HL-60/S4 treated with phorbol 12-myristate 13-acetate at 8.2 ng/mL for 4 days and 3 days (cell line): ENCODE measurements around the gene CCDC83.
"Not testable (repeated sequence)": the region's sequence is repeated elsewhere in the genome, so short reads cannot be mapped to it uniquely, and the experiment has no call there.

Source experiments
- in situ Hi-C: fragments of 300-500 bp; cut with MboI; formaldehyde crosslinking; loops from 2 replicates; pipeline ENCODE4 v1.15.0; 2022; ENCODE audit warnings: low sequenced_read_pairs

CCDC83 gene

DNA sequence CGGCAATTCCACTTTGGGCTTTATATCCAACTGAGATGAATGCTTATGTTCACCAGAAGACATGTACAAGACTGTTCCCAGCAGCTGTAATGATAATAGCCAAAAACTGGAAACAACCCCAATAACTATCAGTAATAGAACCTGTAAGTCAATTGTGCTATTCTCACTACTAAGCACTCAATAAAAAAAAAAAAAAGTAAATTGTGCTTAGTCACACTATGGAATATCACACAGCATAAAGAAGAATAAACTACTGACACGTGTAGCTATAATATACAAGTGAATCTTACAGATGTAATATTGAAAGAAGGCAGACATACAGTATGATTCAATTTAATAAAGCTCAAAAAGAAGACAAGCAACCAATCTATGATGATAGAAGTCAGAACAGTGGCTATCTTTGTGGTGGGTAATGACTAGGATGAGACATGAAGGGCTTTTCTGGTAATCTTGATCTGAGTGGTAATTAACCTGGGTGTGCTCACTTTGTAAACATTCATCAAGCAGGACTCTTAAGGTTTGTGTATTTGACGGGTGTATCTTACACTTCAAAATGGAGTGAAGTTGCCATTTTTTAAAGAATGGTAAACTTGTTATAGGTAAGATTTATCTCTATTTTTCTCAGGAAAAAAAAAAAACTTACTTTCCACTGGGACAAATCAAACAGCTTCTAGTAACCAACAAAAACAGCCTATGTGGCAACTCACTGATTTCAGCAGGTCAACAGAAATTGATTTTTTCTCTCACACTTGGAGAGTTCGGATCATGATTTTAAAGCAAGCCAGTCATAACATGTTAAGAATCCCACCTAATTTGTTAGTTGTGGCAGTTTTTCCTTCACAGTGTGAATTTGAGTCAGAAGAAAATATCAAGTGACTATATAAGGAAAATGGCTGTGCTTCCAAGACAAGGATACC is 84.2 kb downstream of the CCDC83 start:
- in situ Hi-C loops, result no loop called here

DNA sequence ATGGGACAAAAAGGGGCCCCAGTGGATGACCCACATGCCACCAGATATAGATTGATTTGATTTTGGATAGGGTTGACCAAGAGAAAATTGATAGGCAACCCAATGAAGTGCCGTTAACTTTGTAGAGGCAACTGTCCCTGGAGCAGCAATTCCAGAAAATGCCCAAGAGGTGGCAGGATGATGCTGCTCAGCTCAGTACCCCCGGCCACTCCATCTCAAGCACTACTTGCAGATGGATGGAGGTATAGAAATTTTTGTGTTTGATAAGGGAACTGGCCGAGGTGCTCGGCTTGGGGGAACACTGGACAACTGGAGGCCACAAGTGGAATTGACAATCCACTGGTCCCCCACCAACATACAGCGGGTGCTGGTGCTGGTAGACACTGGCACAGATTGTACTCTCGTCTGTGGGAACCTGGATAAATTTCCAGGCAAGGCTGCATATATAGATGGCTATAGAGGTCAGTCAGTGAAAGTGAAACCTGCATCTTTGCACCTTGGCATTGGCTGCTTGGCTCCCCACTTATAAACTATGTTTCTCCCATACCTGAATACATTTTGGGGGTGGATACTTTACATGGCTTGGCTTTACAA is 86.3 kb downstream of the CCDC83 start:
- in situ Hi-C loops, result no loop called here

DNA sequence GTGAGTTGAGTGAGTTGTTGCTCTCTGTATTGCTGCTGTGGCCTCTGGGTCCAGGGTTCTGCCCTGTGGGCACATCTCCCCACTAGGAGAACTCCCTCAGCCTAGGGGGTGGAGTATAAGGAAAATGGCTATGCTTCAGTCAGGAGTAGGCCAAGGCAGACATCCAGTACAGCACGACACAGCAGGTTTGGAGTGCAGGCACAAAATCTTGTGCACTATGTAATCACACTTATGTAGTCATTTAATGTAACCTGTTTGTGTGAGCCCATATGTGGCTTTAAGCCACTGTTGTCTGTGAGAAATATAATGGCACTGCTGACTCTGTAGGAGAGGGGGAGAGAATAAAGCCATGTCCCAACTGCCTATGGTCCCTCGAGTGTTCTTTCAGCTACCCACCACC is 90.1 kb downstream of the CCDC83 start:
- in situ Hi-C loops, result no loop called here

DNA sequence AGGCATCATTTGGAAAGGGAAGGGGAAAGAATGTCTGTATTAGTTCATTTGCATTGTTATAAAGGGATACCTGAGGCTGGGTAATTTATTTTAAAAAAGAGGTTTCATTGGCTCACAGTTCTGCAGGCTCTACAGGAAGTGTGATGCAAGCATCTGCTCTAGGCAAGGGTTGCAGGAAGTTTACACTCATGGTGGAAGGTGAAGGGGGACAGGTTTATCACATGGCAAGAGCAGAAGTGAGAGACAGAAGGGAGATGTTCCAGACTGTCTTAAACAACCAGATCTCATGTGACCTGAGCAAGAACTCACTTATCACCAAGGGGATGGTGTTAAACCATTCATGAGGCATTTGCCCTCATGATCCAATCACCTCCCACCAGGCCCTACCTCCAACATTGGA is 90.6 kb downstream of the CCDC83 start:
- in situ Hi-C loops, result no loop called here

DNA sequence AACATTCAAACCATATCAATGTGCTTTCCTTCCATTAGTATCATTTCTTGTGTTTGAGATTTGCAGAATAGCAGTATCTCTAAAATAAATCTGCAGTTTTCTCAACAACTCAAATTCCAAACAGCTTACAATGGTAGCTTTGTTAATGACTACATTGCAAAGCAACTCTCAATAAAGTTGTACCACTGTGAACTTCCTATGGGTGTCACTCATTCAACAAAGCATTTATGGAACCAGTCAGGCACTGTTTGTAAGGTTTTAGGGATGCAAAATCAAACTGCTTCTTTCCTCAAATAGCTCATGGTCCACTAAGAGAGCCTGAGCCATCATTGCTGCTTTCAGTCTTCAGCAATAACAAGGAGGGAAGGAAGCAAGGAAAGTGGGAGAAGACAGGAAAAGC is 91.0 kb downstream of the CCDC83 start:
- in situ Hi-C loops, result no loop called here

DNA sequence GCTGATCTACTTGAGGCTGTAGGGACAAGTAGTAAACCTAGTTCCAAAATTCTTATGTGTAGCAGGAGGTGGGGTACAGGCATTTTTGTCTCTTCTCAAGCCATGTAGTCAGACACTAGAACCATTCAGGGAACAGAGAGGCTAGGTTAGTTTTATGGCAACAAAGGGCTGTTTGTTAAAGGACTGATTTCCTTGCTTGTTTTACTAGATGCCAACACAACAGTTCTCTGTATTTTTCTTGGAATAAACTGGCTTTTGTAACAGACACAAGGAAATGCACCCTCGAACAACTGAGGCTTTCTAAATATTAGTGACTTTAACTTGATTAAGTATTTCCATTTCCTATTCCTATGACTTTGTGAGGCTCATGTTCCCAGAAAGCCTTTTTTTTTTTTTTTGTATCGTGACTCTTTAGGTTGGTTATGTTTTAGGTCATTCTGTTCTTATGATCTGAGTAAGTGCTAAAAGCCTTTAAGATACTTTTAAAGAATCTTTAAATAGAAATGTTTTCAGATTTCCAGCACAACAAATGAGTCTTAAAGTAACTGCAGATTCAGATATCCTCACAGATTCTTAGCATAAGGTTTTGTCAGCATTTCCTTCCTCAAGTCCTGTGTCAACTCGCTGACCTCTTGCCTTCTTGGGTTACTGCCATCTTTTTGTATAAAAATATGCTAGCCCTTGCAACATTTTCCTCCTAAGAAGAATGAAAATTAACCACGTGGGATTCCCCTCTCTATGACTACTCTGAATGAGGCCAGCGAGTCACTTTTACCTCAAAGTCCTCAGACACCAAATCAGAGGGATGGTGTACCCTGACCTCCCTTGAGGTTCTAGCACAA is 92.5 kb downstream of the CCDC83 start:
- in situ Hi-C loops, result no loop called here

DNA sequence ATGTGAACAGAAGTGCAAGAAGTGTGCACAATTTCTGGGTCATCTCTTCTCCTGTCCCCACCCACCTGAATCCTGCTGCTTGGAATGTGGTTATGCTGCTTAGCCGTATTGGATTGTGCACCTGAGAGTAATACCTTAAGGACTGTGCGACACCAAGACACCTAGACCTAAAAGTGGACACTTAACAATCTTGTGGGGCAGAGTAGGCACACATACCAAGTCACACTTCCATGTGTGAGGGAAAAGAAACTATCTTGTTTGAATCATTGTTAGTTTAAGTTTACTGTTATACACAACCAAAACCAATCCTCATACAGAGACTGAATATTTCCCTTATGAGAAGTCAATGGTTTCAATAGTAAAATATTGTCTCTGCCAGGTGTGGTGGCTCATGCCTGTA is 93.7 kb downstream of the CCDC83 start:
- in situ Hi-C loops, result no loop called here

DNA sequence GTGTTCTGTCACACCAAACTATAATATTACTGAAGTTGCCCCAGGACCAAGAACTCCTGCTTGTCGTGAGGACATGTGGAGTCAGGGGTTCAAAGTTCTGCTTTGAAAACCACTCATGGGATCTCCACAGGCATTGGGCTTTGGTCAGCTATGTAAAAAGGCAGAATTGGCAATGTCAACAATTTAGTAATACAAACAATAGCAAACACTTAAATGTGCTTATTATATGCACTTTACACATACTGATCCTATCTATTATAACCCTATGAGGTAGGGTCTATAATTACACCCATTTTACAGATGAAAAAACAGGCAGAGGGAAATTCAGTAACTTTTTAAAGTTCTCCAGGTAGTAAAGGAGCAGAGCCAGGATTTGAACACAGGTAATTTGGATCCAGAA is 94.6 kb downstream of the CCDC83 start:
- in situ Hi-C loops, result no loop called here

DNA sequence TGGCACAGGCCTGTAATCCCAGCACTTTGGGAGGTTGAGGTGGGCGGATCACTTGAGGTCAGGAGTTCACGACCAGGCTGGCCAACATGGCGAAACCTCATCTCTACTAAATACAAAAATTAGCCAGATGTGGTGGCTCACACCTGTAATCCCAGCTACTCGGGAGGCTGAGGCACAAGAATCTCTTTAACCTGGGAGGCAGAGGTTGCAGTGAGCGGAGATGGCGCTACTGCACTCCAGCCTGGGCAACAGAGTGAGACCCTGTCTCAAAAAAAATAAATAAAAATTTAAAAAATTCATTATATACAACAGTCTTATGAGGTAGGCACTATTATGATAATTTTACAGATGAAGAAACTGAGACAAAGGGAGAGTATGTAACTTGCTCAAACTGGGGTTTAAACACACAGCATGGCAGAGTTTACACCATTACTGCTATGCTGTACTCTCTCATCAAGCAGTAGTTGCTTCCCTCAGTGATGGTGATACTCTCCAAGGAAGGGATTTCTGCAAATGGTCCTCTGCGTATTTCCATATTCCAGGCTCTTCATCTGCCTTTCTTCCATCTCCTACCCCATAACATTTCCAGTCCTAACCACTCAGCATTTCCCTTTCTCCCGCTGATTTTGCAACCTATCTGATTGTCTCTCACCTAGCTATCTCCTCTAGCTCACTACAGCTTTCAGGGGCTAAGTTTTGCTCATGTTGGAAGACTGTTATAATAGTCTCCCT is 95.3 kb downstream of the CCDC83 start:
- in situ Hi-C loops, result no loop called here

DNA sequence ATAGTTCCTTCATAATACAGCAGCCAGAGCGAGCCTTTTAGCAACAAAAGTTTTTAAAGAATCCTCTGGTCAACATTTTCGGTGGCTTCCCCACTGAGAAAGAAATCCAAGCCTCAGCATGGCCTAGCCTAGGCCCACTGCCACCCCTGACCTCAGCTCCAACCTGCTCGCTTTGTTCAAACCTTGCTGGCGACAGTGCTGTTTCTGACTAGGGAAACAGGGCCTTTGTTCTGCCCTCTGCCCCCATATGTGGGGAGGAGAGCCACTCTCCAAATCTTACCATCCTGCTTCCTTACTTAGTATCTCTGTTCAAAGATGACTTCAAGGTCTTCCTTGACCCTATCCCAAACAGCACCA is 95.8 kb downstream of the CCDC83 start:
- in situ Hi-C loops, result no loop called here

DNA sequence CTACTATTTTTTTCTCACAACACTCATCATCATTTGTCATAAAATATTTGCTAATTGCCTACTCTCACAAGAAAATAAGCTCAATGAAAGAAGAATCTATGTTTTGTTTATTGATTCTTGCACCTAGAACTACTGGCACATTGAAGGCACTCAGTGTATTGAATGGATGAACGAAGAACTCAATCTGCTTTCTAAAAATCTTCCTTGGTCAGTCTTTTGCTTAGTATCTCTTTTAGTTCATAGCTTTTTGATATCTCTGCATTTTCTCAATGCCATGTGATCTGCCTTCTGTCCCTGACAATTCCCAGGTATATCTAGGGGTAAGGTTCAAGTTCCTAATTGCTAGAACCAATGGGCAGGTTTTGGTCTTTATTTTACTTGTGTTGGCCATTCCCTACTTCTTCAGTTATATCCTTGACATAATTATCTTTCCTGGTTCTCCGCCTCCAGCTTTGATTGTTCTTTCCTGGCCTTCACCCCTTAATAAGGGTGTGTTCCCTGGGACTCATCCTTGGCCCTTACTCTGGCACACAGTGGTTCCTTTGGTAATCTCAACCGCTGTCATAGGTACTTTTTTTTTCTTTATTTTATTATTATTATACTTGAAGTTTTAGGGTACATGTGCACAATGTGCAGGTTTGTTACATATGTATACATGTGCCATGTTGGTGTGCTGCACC is 96.4 kb downstream of the CCDC83 start:
- in situ Hi-C loops, result no loop called here

DNA sequence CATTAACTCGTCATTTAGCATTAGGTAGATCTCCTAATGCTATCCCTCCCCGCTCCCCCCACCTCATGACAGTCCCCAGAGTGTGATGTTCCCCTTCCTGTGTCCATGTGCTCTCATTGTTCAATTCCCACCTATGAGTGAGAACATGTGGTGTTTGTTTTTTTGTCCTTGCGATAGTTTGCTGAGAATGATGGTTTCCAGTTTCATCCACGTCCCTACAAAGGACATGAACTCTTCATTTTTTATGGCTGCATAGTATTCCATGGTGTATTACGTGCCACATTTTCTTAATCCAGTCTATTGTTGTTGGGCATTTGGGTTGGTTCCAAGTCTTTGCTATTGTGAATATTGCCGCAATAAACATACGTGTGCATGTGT is 96.9 kb downstream of the CCDC83 start:
- in situ Hi-C loops, result not testable (repeated sequence)

DNA sequence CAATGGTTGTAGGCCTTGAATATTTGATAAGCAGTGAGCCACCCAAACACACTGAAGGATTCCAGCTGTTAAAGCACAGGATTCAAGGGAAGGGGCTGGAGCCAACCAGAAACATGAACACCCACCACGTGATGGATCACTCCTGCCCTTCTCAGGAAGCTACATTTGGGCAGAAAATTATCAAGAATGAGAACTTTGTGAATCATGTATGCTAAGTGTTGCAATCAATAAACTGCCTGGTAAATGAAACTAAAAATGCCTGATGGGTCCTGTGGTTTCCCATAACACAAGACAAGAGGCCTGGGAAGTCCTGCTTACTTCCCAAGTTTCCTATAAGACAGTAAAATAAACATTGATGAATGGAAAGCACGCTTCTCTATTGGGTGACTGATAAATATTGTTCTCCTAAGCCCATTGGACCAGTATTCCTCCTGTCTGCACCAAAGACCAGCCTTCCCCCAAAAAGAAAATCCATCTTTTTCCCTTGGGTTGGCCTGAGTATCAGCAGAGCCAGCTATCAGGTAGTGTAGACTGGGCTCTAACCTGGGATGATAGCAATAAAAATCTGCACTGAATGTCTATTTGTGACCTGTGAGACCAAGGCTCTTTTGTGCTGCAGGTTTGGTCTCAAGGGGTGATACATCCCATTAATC is 98.4 kb downstream of the CCDC83 start:
- in situ Hi-C loops, result no loop called here

DNA sequence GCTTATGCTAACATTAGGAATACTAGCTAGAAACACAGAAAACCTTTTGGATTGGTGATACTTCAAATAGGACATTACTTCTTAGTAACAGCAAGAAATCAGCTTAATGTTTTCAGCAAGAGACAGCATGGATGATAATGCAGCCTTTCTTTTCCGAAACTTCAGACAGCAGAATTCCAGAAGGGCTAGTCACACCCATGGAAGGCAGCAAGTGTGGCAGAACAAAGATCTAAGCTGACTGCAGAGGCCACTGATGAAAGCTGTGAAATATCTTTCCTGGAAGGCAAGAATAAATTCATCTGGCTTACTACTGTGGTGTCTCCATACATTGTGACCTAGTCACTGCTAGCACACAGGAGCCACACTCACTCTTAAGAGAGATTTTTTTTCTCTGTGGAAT is 100.3 kb downstream of the CCDC83 start:
- in situ Hi-C loops, result no loop called here

DNA sequence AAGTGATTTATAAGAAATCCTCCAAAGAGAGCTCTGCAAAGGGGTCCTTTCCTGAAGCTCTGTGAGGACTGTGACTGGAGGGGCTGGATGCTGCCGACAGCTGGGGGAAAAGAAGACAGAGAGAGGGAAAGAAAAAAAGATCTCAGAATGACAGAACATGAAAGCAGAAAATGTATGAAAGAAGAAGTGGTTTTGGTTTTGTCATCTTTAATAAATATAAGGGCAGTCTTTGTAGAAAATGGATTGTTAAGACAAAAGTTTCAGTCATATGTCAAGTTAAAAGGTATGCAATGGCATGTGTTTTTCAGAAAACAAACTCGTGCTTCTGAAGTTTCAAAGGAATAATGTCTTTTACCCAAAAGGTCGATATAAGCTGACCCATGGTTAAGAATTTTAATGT is 105.5 kb downstream of the CCDC83 start:
- in situ Hi-C loops, result no loop called here

DNA sequence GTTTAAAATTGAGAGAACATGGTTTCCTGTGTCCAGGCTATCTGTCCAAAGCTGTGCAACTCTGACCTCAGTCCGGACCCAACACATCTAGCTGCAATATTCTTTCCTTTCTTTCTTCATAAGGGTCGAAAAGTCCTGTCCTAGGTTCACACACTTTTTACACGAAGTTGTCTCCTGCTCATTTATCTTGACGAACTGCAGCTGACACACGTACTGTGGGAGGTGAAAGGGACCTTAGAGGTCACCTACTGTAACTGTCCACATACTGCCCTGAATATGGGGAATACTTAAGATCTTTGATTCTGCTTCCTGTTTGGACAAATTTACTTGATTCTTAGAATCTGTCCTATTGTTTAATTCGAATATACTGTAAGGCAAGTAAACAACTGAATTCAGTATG is 105.9 kb downstream of the CCDC83 start:
- in situ Hi-C loops, result no loop called here

DNA sequence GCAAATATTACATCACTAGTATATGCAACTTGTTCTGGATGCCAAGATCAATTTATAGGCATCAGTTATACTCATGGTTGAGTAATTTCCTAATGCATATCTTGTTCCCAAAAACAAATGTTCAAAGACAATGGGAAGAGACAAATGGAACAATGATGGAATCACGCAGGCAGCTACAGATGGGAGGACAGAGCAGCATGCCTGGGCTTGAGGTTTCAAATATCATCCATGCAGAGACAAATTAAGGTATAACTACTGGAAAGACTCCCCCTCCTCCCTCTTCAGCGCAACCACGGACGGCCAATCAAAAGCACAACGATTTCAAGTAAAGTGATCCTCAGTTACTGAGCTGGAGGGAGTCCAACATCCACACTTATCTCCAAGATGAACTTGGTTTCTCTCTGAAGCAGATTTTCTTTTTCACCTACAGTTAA is 106.8 kb downstream of the CCDC83 start:
- in situ Hi-C loops, result no loop called here

DNA sequence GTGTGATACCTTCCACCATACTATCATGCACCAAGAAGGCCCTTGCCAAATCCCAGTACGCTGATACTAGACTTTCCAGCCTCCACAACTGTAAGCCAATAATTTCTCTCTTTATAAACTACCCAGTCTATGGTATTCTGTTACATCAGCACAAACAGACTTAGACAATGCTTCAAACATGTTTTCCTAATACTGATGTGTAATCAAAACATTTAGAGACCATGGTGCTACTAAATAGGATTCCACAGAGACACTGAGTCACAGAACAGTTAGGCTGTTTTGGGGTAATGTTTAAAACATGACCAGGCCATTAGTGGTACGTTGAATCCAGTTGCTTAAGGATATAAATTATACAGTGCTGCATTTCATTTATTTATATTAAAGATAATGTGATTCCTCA is 110.0 kb downstream of the CCDC83 start:
- in situ Hi-C loops, result no loop called here

DNA sequence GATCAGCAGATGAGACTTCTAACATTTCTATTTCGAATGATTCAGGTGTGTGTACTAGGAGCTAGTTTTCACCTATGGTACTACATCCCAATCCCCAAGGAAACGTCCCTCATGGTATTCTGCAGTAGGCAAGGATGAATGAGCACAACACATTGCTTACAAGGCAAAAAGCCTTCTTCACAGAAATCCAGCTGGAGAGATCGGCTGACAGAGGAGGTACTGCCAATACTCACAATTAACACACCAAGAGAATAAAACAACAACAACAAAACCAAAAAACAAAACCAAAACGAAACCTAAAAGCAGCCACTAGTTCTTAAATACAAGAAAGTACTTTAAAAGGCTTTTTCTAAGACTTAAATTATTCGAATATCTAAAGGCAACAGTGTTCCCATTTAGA is 112.3 kb downstream of the CCDC83 start:
- in situ Hi-C loops, result no loop called here
